Measurements from ENCODE around the gene APP.

DNA sequence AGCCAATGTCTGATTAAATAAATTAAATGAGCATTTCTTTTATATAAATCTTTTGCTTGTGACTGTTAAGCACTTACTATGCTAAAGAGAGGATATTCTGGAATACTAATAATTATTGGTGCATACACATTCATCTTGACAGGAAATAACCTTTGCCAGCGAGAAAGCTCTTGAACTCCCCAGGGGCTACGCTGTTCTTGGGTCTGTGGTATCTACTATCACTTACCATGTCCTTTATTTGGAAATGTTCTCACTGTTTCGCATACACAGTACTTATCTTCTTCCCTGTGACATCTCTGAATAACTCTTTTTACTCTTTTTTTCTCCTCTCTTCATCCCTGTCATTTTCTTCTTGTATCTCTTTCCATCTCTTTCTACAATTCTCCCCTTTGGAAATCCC lies 257.1 kb downstream of the APP start:
- TF ChIP-seq, protein P1, sequence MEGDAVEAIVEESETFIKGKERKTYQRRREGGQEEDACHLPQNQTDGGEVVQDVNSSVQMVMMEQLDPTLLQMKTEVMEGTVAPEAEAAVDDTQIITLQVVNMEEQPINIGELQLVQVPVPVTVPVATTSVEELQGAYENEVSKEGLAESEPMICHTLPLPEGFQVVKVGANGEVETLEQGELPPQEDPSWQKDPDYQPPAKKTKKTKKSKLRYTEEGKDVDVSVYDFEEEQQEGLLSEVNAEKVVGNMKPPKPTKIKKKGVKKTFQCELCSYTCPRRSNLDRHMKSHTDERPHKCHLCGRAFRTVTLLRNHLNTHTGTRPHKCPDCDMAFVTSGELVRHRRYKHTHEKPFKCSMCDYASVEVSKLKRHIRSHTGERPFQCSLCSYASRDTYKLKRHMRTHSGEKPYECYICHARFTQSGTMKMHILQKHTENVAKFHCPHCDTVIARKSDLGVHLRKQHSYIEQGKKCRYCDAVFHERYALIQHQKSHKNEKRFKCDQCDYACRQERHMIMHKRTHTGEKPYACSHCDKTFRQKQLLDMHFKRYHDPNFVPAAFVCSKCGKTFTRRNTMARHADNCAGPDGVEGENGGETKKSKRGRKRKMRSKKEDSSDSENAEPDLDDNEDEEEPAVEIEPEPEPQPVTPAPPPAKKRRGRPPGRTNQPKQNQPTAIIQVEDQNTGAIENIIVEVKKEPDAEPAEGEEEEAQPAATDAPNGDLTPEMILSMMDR (conservative IDR thresholded peaks at IDR 0.05; ENCODE audit: low read length): no peak
- TF ChIP-seq EZH2phosphoT487 (IDR thresholded peaks at IDR 0.05; ENCODE audit: borderline replicate concordance): no peak

All from Loucy (cell line).